GM18517 (cell line): Measurements from ENCODE around the gene PCDH18.
"Not testable (repeated sequence)": the region's sequence is repeated elsewhere in the genome, so short reads cannot be mapped to it uniquely, and the experiment has no call there.

Source experiments
- ATAC-seq: cut with Tn5 transposase; IDR thresholded peaks from one replicate; pipeline ENCODE4 v1.9.1; 2021; ENCODE audit warnings: mild to moderate bottlenecking, moderate library complexity; ENCODE audit not compliant: unreplicated experiment

PCDH18 gene

GRCh38 chr4:137531168-137531985 is 917 bp downstream of the PCDH18 start:
- ATAC-seq, result no peak

GRCh38 chr4:137530176-137530575 is 2.1 kb downstream of the PCDH18 start:
- no peak for ATAC-seq

DNA sequence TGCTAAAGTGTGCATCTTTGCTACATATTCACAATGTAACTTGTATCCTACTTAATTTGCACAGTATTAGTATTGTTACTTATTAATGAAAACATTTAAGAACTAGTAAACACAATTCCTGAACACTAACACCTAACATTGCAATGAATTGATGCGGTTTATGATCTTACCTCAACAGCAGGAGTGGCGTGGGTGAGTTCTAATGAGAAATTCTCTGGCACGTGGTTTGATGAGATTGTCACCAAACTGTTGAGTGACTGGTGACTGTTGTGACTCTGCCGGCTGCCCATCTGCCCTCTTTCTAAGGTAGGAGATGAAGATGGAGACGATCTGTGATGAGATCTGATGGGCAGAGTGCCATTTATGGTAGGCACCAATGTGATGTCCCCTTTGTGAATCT is 2.9 kb downstream of the PCDH18 start:
- ATAC-seq, result no peak

- no peak for ATAC-seq
These were observed 3.6 kb downstream of the PCDH18 start for GRCh38 chr4:137528673-137529072.

DNA sequence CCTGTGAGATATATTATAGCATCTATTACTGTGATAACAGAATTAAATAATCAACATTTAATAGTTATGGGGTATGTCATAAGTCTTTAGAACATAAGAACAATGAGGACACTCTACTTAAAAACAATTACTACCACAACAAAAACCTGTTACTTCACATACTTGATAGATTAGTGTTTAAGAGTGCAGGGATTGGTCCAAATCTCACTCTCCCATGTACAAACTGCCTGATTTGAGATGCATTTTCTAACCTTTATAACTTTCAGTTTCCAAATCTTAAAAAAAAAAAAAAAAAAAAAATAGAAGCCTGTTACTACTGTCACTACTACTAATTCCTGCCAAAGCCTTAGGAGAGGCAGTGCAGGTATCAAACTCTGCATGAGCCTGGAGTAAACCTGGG is 5.6 kb downstream of the PCDH18 start:
- ATAC-seq, result no peak

GRCh38 chr4:137524725-137525369 is 7.4 kb downstream of the PCDH18 start:
- no peak for ATAC-seq

- no peak for ATAC-seq
These were observed 9.0 kb downstream of the PCDH18 start for GRCh38 chr4:137523329-137523728.

GRCh38 chr4:137521053-137521452 is 11.2 kb downstream of the PCDH18 start:
- no peak for ATAC-seq

DNA sequence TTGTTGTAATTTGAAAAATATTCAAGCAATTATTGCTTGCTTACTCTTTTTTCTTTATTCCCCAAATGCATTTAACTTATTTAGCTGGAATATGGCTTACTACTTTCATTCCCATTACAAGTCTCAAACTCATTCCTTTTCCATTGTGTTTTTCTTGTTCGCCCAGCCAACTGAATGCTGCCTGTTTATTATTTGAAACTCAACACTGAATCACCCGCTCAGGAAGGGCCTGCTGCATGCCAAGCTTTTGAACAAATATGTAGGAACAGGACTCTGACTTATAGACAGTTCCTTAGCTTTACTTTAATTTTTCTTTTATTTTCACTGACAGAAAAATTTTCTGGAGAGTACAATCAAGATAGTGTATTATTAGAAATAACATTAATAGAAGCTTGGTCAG is 12.9 kb downstream of the PCDH18 start:
- no peak for ATAC-seq

- not testable (repeated sequence) for ATAC-seq
These were observed 15.0 kb downstream of the PCDH18 start for GRCh38 chr4:137517323-137517722.

GRCh38 chr4:137514406-137515111 is 17.7 kb downstream of the PCDH18 start:
- ATAC-seq, result no peak

- no peak for ATAC-seq
These were observed 21.6 kb downstream of the PCDH18 start for GRCh38 chr4:137510557-137511265.

DNA sequence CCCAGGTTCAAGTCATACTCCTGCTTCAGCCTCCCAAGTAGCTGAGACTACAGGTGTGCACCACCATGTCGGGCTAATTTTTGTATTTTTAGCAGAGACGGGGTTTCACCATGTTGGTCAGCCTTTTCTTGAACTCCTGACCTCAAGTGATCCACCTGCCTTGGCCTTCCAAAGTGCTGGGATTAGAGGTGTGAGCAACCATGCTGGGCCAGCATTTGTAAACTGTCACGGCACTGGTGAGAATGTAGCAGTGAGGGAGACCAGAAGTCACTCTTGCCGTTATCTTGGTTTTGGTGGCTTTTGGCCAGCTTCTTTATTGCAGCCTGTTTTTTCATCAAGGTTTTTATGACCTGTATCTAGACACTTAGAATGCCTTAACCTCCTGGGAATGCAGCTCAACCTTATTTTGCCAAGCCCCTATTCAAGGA is 22.4 kb downstream of the PCDH18 start:
- ATAC-seq, result no peak

- no peak for ATAC-seq
These were observed 29.8 kb downstream of the PCDH18 start for GRCh38 chr4:137502339-137503129.

- ATAC-seq, result not testable (repeated sequence)
These were observed 36.0 kb downstream of the PCDH18 start for GRCh38 chr4:137496267-137496666.

GRCh38 chr4:137495578-137495977 is 36.7 kb downstream of the PCDH18 start:
- no peak for ATAC-seq

GRCh38 chr4:137483313-137483959 is 48.9 kb downstream of the PCDH18 start:
- not testable (repeated sequence) for ATAC-seq

GRCh38 chr4:137479657-137480056 is 52.6 kb downstream of the PCDH18 start:
- not testable (repeated sequence) for ATAC-seq

GRCh38 chr4:137476345-137476744 is 55.9 kb downstream of the PCDH18 start:
- no peak for ATAC-seq
